Measurements from ENCODE around the gene PCNT. TPM values are rescaled to one million over a fixed set of nuclear protein-coding genes. Genes with fewer than 3 reads are reported as not detected.
"Not testable (repeated sequence)": the region's sequence is repeated elsewhere in the genome, so short reads cannot be mapped to it uniquely, and the experiment has no call there.

Gene PCNT
- polyA plus RNA-seq, 3 donors: 36.0 to 45.5 (median 40.3) TPM

GRCh38 chr21:46425041-46425440, 101.1 kb downstream of the PCNT start:
- no peak for DNase-seq

- DNase-seq: no peak
These were observed 101.6 kb downstream of the PCNT start for GRCh38 chr21:46425571-46425970.

DNA sequence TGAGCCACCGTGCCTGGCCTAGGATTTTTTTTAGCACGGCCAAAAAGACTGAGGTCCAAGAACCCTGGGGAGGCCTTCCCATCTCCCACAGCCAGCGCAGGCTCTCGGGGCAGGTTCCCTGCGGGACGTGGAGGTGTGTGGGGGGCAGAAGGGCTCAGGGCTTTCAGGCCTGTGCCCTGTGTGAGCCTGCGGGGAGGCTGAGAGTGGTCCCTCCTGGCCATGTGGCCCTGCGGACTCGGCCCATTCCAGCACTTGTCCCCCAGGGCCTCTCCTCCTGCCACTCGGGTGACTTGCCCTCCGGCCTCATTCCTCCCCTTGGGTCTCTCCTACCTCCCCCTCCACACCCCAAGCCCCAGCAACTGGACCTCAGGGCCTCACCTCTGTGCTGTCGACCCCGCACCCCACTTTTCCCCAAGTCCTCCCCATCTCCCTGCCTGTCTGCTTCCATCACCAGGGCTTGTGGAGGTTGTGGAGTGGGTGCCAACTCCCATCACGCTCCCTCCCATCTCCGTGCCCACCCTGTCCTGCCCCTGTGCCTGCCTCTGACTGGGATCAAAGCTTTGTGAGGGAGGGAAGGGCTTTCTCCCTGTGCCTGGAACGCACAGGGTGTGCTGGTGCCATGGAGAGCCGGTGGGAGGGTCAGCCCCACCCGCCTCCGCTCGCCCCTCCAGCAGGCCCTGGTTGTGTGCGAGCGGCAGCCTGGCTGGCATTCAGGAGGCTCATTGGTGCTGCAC, 102.5 kb downstream of the PCNT start:
- no peak for DNase-seq

- no peak for DNase-seq
These were observed 103.6 kb downstream of the PCNT start for GRCh38 chr21:46427516-46427915.

DNA sequence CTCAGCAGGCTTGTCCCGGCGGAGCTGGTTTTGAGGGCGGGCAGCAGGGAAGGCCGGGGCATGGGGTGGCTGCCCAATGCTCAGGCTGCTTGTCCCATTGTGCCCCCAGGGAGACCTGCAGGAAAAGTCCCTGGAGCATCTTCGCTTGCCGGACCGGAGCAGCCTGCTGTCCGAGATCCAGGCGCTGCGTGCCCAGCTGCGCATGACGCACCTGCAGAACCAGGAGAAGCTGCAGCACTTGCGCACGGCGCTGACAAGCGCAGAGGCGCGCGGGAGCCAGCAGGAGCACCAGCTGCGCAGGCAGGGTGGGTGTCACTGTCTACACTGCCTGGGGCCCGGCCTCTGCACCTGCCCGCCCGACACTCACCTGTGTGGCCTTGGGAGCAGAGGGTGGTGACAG, 104.3 kb downstream of the PCNT start:
- DNase-seq: no peak

- DNase-seq: no peak
These were observed 105.2 kb downstream of the PCNT start for GRCh38 chr21:46428987-46429710.

- no peak for DNase-seq
These were observed 106.1 kb downstream of the PCNT start for GRCh38 chr21:46429754-46430681.

GRCh38 chr21:46431448-46431847, 107.5 kb downstream of the PCNT start:
- DNase-seq: no peak

DNA sequence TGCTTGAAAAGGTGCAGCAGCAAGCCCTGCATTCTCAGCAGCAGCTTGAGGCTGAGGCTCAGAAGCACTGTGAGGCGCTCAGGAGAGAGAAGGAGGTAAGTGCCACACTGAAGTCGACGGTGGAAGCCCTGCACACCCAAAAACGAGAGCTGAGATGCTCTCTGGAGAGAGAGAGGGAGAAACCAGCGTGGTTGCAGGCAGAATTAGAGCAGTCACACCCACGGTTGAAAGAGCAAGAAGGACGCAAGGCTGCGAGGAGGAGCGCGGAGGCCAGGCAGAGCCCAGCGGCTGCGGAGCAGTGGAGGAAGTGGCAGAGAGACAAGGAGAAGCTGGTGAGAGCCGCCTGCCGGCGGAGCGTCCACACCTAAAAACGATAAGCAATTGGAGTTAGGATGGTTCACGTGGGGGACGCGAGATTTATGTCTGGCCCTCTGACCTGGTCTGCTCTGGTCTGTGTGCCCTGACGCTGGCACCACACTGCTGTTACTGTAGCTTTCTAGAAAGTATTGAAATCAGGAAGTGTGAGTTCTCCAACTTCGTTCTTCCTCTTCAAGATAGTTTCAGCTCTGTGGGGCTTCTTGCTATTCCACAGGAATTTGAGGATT, 108.0 kb downstream of the PCNT start:
- DNase-seq: peak; percentile 30

- not testable (repeated sequence) for DNase-seq
These were observed 109.2 kb downstream of the PCNT start for GRCh38 chr21:46433116-46433515.

- DNase-seq: no peak
These were observed 110.5 kb downstream of the PCNT start for GRCh38 chr21:46434322-46434958.

GRCh38 chr21:46435786-46436227, 111.9 kb downstream of the PCNT start:
- DNase-seq: no peak

DNA sequence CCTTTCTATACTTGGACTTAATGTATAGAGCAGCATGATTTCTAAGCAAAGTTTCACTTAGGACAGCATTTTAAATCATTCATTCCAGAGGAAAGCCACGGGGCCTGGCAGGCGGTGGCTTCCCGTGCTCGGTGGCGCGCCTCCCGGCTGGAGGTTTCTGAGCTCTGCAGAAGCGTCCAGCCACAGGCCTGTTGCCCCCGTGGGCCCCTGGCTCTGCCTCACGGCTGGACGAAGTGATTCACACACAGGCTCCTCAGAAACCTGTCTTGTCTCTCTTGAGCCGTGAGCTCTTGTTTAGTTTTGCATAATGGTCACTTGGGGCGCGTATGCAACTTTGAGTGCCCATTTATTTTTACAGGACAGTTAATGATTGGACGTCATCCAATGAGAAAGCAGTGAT, 112.7 kb downstream of the PCNT start:
- no peak for DNase-seq

DNA sequence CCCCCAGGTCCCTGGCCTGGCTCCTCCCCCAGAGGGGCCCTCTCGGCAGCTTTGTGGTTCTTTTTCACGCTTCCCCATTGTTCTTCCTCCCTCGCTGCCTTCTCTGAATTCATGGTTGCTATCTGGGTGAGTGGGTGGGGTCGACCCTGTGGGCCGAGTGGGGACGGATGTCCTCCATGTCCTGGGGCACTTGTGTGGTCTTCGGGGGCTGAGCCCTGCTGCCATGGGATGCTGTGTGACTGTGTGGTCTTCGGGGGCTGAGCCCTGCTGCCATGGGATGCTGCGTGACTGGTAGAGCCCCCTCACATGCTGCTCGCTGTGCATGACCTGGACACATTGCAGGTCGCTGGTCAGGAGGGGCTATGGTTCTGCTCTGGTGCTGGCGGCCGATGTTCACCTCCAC, 113.1 kb downstream of the PCNT start:
- no peak for DNase-seq

GRCh38 chr21:46437511-46437910, 113.6 kb downstream of the PCNT start:
- no peak for DNase-seq

DNA sequence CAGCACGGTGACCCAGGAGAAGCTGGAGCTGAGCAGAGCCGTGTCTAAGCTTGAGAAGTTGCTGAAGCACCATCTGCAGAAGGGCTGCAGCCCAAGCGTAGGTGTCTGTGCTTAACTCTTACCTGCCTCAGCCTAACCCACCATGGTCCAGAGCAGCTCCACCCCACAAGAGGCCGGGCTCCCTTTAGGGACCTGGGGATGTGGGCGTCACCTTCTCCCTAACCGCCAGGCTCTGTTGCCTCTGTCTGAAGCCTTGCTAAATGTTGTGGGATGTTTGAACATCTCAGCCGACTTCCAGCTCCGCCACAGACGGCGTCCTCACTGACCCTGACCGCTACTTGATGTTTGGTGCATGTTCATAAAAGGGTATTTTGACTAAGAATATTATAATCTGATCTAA, 114.3 kb downstream of the PCNT start:
- DNase-seq: no peak

DNA sequence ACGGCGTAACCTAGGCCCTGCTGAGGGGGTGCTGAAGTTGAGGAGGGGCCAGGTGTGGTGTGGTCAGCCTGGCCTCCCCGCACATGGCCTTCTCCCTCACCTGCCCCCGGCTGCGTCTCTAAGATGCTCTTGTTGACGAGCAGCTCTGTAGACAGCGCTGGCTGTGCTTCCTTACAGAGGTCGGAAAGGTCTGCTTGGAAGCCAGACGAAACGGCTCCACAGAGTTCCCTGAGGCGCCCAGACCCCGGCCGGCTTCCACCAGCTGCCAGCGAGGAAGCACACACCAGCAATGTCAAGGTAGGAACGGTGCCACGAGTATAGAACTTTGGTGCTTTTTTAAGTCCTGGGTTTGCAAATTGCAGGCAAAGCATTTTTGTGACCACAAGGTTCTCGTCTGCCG, 116.0 kb downstream of the PCNT start:
- no peak for DNase-seq

- DNase-seq: no peak
These were observed 117.4 kb downstream of the PCNT start for GRCh38 chr21:46441331-46441730.

- no peak for DNase-seq
These were observed 118.1 kb downstream of the PCNT start for GRCh38 chr21:46441961-46442498.

- no peak for DNase-seq
These were observed 119.0 kb downstream of the PCNT start for GRCh38 chr21:46442938-46443337.

DNA sequence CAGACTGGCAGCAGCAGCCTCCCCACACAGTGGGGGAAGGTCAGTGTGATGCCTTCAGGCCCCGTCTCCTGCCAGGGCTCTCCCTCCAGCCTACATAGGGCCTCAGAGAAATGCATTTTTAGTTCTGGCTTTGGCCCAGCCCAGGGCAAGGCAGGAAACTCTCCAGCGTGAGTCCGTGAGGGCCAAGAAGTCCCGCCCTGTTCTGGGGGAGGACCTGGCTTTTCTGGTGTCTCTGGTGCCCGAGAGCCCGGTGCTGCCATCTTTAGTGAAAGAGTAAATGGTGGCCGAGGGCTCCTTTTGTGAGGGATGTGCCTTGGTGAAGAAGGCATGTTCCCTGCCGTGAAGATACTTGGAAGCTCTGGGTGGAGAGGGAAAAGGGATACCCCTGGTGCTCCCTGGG, 120.0 kb downstream of the PCNT start:
- DNase-seq: no peak

Measured in renal pelvis (tissue), 4 donors.